HG02885 (cell line): ENCODE data around the gene NME9.

Source experiments
- ATAC-seq: cut with Tn5 transposase; IDR thresholded peaks from one replicate; pipeline ENCODE4 v1.9.1; 2021; ENCODE audit warnings: mild to moderate bottlenecking; ENCODE audit not compliant: unreplicated experiment, poor library complexity

The NME9 gene

GRCh38 chr3:138363322-138363721, 33.7 kb upstream of the NME9 start:
- no peak for ATAC-seq

- ATAC-seq = no peak
These were observed 32.9 kb upstream of the NME9 start for GRCh38 chr3:138362538-138362937.

- no peak for ATAC-seq
These were observed 31.9 kb upstream of the NME9 start for GRCh38 chr3:138361561-138361971.

GRCh38 chr3:138360869-138361525, 31.3 kb upstream of the NME9 start:
- no peak for ATAC-seq

GRCh38 chr3:138359919-138360868, 30.5 kb upstream of the NME9 start:
- ATAC-seq = no peak

GRCh38 chr3:138359148-138359918, 29.7 kb upstream of the NME9 start:
- no peak for ATAC-seq

GRCh38 chr3:138356730-138357405, 27.2 kb upstream of the NME9 start:
- ATAC-seq = no peak

GRCh38 chr3:138355071-138355470, 25.4 kb upstream of the NME9 start:
- no peak for ATAC-seq

- ATAC-seq = no peak
These were observed 24.7 kb upstream of the NME9 start for GRCh38 chr3:138354376-138354775.

- ATAC-seq = no peak
These were observed 22.4 kb upstream of the NME9 start for GRCh38 chr3:138351916-138352550.

GRCh38 chr3:138351151-138351550, 21.5 kb upstream of the NME9 start:
- ATAC-seq = no peak

GRCh38 chr3:138349926-138350665, 20.4 kb upstream of the NME9 start:
- ATAC-seq = no peak

GRCh38 chr3:138348754-138349739, 19.4 kb upstream of the NME9 start:
- no peak for ATAC-seq

GRCh38 chr3:138347960-138348753, 18.5 kb upstream of the NME9 start, which contains the start of gene MRAS:
Gene MRAS (plus strand): TSS chr3:138348579. CDS start chr3:138372884, 24,305 bp downstream.
- ATAC-seq = no peak

GRCh38 chr3:138344754-138345153, 15.1 kb upstream of the NME9 start:
- ATAC-seq = no peak

GRCh38 chr3:138340511-138340910, 10.9 kb upstream of the NME9 start:
- no peak for ATAC-seq

GRCh38 chr3:138338811-138339210, 9.2 kb upstream of the NME9 start:
- ATAC-seq = no peak
